ENCODE results near the gene COQ8B. TPM values are rescaled to one million over a fixed set of nuclear protein-coding genes. Genes with fewer than 3 reads are reported as not detected.

COQ8B gene
- total and polyA plus RNA-seq, 2 donors from 2014 or later: 45.8 to 55.3 TPM

DNA sequence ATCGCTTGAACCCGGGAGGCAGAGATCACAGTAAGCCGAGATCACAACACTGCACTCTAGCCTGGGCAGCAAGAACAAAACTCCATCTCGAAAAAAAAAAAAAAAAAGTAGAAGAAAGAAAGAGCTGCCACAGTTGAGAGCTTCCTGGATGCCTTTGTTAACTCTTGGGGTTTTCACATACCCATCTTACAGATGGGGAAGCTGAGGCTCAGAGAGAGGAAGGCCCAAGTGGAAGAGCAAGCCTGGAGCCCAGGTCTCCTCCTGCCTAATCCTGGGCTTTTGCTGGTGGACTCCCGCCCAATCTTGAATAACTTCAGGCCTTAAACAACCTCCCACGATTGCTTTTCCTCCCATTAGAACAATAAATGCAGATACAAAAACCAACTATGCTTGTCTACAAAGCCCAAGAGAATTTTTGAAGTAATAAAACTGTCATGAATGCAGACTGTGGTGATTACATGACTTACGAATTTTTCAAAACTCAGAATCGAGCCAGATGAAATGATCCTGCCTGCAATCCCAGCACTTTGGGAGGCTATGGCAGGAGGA lies 73.9 kb downstream of the COQ8B start:
- no peak overlapping the region for H3K9ac ChIP-seq (ENCODE audit: low read length in 3 of 3)
- FAIRE-seq: no peak

GRCh38 chr19:40642051-40642706 lies 74.5 kb downstream of the COQ8B start:
- no peaks in the 10 kb centered on the region for H3K4me1 ChIP-seq (ENCODE audit: control insufficient read depth in 2 of 3, insufficient read depth in 2 of 3, low read depth in 1 of 3, low read length in 3 of 3)
- H3K36me3 ChIP-seq (ENCODE audit: control insufficient read depth in 2 of 3, insufficient read depth in 3 of 3, low read length in 3 of 3): no peaks in the 10 kb centered on the region
- no peaks in the 10 kb centered on the region for H3K27me3 ChIP-seq (ENCODE audit: control insufficient read depth, insufficient read depth, low read length)
- no peak overlapping the region for H3K9ac ChIP-seq (ENCODE audit: low read length in 3 of 3)
- TF ChIP-seq, protein P1, sequence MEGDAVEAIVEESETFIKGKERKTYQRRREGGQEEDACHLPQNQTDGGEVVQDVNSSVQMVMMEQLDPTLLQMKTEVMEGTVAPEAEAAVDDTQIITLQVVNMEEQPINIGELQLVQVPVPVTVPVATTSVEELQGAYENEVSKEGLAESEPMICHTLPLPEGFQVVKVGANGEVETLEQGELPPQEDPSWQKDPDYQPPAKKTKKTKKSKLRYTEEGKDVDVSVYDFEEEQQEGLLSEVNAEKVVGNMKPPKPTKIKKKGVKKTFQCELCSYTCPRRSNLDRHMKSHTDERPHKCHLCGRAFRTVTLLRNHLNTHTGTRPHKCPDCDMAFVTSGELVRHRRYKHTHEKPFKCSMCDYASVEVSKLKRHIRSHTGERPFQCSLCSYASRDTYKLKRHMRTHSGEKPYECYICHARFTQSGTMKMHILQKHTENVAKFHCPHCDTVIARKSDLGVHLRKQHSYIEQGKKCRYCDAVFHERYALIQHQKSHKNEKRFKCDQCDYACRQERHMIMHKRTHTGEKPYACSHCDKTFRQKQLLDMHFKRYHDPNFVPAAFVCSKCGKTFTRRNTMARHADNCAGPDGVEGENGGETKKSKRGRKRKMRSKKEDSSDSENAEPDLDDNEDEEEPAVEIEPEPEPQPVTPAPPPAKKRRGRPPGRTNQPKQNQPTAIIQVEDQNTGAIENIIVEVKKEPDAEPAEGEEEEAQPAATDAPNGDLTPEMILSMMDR (IDR thresholded peaks at IDR 0.05; ENCODE audit: borderline replicate concordance, extremely low read depth, insufficient read depth): no peak
- no peaks in the 10 kb centered on the region for H3K9me3 ChIP-seq (ENCODE audit: control insufficient read depth in 2 of 3, insufficient read depth in 1 of 3, low read length in 3 of 3)
- no peak overlapping the region for H3K4me3 ChIP-seq (ENCODE audit: low read length in 3 of 3)
- H3K27ac ChIP-seq (ENCODE audit: low read depth in 2 of 2, low read length in 2 of 2): peak overlapping the region in 1 of 2 donors; percentile 32
- intact Hi-C loops (cut with DNase I): no loop called here
- no peak for FAIRE-seq
- DNase-seq: peak in 1 of 5 donors; percentile 42

More for the DNA sequence above, 73.9 kb downstream of the COQ8B start:
- Histone ChIP-seq H3K27me3 (ENCODE audit: control insufficient read depth, insufficient read depth, low read length) (no peaks in the 10 kb centered on the region), H3K4me1 (ENCODE audit: control insufficient read depth in 2 of 3, insufficient read depth in 2 of 3, low read depth in 1 of 3, low read length in 3 of 3) (no peaks in the 10 kb centered on the region), H3K27ac (ENCODE audit: low read depth in 2 of 2, low read length in 2 of 2) (no peak overlapping the region), H3K9me3 (ENCODE audit: control insufficient read depth in 2 of 3, insufficient read depth in 1 of 3, low read length in 3 of 3) (no peaks in the 10 kb centered on the region), H3K36me3 (ENCODE audit: control insufficient read depth in 2 of 3, insufficient read depth in 3 of 3, low read length in 3 of 3) (no peaks in the 10 kb centered on the region), H3K4me3 (ENCODE audit: low read length in 3 of 3) (no peak overlapping the region)
- TF ChIP-seq, protein P1 (IDR thresholded peaks at IDR 0.05; ENCODE audit: borderline replicate concordance, extremely low read depth, insufficient read depth): no peak
- intact Hi-C loops (cut with DNase I): no loop called here
- peak in 2 of 5 donors; percentile 6 to 43 for DNase-seq

Other genes starting within 250 kb of the COQ8B start
- 0.82 TPM for gene SPTBN4, start 249.9 kb downstream of the COQ8B start, total RNA-seq
- gene SPTBN4, start 249.9 kb downstream of the COQ8B start, polyA plus RNA-seq (ENCODE audit: insufficient read depth, low read depth, low replicate concordance): 4.6 TPM
- gene SHKBP1, start 140.0 kb downstream of the COQ8B start, total RNA-seq: 69.6 TPM
- gene SHKBP1, start 140.0 kb downstream of the COQ8B start, polyA plus RNA-seq (ENCODE audit: insufficient read depth, low read depth, low replicate concordance): 91.3 TPM
- 155 TPM for gene LTBP4, start 115.5 kb downstream of the COQ8B start, total RNA-seq
- 52.1 TPM for gene LTBP4, start 115.5 kb downstream of the COQ8B start, polyA plus RNA-seq (ENCODE audit: insufficient read depth, low read depth, low replicate concordance)
- gene NUMBL, start 26.2 kb downstream of the COQ8B start, total RNA-seq: 24.3 TPM
- 3.3 TPM for gene NUMBL, start 26.2 kb downstream of the COQ8B start, polyA plus RNA-seq (ENCODE audit: insufficient read depth, low read depth, low replicate concordance)
- 27.9 TPM for gene ITPKC, start 226 bp upstream of the COQ8B start, total RNA-seq
- gene ITPKC, start 226 bp upstream of the COQ8B start, polyA plus RNA-seq (ENCODE audit: insufficient read depth, low read depth, low replicate concordance): 14.3 TPM
- gene ACTMAP, start 33.6 kb upstream of the COQ8B start, total RNA-seq: 8.7 TPM
- gene ACTMAP, start 33.6 kb upstream of the COQ8B start, polyA plus RNA-seq (ENCODE audit: insufficient read depth, low read depth, low replicate concordance): 8.9 TPM
- 48.7 TPM for gene SNRPA, start 34.3 kb upstream of the COQ8B start, total RNA-seq
- gene SNRPA, start 34.3 kb upstream of the COQ8B start, polyA plus RNA-seq (ENCODE audit: insufficient read depth, low read depth, low replicate concordance): 52.6 TPM
- 6.5 TPM for gene MIA, start 58.6 kb upstream of the COQ8B start, total RNA-seq
- not detected for gene MIA, start 58.6 kb upstream of the COQ8B start, polyA plus RNA-seq (ENCODE audit: insufficient read depth, low read depth, low replicate concordance)
- 42.1 TPM for gene RAB4B, start 61.4 kb upstream of the COQ8B start, total RNA-seq
- 61.7 TPM for gene RAB4B, start 61.4 kb upstream of the COQ8B start, polyA plus RNA-seq (ENCODE audit: insufficient read depth, low read depth, low replicate concordance)
- gene EGLN2, start 82.3 kb upstream of the COQ8B start, total RNA-seq: 96.0 TPM
- 96.3 TPM for gene EGLN2, start 82.3 kb upstream of the COQ8B start, polyA plus RNA-seq (ENCODE audit: insufficient read depth, low read depth, low replicate concordance)
- gene CYP2A6, start 133.6 kb upstream of the COQ8B start, total RNA-seq: not detected
- gene CYP2A6, start 133.6 kb upstream of the COQ8B start, polyA plus RNA-seq (ENCODE audit: insufficient read depth, low read depth, low replicate concordance): not detected
- gene CYP2A7, start 165.3 kb upstream of the COQ8B start, total RNA-seq: not detected
- gene CYP2A7, start 165.3 kb upstream of the COQ8B start, polyA plus RNA-seq (ENCODE audit: insufficient read depth, low read depth, low replicate concordance): not detected